ENCODE measurements around the gene PHF21A.
"Not testable (repeated sequence)": the region's sequence is repeated elsewhere in the genome, so short reads cannot be mapped to it uniquely, and the experiment has no call there.

Gene PHF21A

DNA sequence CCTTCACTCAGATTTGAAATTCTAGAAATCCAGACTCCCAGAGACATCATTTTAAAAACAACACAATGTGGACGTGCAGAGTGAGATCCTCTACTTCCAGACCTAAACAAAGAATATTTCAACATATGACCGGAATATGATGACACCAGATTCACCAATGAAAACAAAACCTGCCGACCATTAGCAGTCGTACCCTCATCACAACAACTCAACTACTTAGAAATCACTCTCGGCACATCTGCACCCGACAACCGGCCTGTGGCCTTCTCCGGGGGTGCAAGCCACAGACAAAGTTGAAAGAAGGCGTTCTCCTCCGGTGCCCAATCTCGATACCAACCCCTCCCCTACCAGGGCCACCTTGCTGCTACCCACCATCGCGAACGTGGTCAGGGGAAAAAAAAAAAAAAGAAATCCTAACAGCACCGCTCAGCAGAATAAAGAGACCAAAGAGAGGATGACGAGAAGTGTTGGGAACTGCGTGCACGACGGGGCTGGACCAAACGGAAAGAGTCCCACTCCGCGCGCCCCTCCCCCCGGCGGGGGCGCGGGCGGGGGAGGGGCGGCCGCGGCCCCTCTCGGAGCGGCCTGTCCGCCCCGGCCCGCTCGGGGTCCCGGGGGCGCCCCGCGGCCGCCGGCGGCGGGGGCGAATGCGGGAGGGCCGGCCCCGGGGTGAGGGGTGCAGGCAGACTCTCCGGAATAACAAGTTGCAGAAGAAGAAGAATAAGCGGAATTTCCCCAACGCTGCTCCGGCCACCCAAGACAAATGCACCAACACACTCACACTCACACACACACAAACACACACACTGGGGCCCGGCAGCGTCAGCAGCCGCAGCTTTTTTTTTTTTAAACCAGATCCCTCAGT, 1.7 kb downstream of the PHF21A start:
- DNase-seq: no peak

DNA sequence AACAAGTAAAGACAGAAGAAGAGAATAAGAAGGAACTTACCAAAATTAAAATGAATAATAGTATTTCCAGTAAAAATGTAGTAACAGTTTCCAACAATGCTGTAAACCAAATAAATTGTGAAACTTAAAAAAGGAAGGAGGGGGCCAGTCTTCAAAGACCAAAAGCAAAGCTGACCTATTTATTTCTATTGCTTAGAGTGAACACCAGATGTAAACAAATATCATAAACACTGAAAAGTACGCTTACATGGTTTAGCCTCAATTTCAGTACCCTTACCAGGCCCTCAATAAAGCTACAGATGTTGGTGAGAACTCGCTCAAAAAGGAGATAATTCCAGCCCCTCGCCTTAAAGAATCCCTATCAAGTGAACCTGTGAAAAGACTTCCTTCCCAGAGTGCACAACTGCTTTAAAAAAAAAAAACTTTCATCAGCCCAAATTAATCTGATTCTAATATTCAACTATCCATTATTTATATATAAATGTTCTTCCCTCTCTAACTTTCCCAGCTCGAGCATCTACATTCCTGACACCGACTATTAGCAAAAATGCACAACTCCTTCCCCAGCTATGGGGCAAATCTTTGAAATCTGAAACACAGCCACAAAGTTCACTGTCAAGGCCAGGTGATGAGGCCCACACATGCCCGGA, 2.4 kb downstream of the PHF21A start:
- no peak for DNase-seq

DNA sequence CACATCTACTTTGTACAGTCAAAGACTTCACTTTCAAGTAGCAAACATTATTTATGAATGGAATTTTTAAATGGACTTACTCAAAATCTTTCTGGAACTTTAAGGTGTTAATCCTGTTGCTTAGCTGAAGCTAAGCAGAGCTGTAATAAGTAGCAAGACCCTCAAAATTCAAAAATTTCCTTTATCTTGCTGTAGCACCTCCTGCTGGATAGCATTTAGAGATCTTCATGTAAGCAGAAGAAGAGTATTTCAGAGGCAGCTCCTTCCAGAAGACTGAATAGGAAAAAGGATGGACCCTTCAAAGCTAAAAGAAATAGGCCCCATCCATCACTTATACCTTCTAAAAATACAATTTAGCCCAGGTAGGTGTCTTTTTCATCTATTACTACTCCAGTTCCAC, 3.4 kb downstream of the PHF21A start:
- no peak for DNase-seq

DNA sequence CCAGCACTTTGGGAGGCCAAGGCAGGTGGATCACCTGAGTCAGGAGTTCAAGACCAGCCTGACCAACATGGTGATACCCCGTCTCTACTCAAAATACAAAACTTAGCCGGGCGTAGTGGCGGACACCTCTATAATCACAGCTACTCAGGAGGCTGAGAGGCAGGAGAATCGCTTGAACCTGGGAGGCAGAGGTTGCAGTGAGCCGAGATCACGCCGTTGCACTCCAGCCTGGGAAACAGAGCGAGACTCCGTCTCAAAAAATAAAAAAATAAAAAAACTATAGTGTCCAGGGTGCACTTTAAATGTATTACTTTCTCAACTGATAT, 4.6 kb downstream of the PHF21A start:
- not testable (repeated sequence) for DNase-seq

DNA sequence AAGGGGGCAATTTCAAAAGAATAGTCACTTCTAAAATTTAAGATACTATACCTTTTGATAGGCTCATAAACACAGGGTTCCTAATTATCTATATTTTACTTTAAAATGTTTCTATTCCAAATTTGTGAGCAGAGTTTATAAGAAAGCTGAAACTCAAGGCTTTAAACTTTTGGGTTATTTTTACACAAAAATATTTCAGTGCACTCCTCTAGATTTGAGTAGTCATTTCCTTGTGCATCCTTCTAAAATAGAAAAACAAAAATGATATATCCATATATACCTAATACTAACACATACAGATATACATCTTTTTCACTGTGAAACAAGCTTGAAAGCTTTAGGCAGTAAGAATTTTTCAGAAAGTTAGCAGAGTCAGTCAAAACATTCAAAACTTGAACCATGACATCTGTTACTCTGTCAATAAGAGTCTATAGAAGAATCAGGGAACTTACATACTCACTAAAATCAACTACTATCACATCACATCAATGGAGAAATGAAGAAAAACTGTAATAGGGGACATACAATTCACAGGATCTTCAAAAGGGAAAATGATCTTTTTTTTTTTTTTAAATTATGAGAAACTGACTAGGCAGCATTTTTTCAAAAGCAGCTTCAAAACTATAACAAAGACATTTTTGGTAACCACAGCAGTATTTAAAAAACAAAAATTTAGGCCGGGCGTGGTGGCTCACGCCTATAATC, 5.1 kb downstream of the PHF21A start:
- DNase-seq: no peak

DNA sequence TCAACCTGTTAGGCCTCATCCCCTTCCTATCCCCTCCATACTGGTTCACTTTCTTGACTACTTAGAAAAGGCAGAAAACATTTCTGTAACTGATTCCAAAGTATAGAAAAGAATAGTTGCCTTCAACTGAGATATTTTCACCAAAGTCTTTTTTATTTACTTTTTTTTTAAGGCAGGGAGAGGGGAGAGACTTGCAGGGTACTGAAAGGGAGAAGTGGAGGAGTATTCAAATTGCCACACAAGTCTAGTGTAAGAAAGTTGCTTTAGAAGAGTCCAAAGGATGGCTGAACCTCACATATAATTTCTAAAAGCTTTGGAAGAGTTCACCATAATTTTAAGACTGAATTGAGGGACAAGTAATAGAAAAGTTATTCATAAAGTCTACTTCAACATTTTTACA, 6.3 kb downstream of the PHF21A start:
- no peak for DNase-seq

DNA sequence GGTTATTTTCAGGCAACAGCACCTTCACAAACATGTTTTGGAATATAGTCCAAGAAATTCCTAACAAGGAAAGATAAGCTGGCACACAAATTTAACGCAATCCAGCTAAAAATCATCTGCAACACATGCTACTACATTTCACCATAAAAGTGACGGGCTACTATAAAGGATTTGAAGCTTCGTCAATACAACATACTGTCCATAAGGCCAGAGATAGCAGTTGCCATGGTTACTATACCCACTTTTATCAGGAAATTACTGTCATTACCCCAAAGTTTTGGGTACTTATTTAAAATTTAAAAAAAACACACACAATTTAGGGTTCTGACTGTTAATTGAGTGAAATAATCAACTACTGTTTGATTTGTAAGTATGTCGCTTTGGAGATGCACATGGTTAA, 6.9 kb downstream of the PHF21A start:
- DNase-seq: no peak

DNA sequence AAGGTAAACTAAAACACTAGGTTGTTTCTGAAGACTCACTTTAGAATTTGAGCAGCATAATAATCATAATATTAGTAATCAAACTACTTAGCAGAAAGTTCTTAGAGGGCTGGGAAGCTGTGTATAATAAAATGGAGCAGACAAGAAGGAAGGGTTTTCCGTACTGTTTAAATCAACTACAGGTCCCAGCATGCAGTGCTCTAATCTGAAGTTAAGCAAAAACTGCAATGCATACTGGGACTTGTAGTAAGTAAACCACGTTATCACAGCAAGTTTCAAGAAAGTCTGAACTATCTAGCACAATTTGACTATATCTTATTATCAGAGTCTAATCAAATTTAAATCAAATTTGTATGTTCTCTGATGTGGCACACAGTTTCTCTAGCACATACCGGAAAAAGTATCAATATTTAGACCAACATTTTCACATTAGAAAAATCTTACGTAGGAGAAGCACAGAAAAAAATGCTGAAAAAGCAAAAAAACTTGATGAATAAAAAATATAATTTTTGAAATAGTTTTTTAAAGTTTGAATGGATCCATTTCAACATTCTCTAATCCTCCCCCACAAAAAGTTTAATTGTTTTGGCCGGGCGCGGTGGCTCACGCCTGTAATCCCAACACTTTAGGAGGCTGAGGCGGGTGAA, 8.2 kb downstream of the PHF21A start:
- DNase-seq: no peak

DNA sequence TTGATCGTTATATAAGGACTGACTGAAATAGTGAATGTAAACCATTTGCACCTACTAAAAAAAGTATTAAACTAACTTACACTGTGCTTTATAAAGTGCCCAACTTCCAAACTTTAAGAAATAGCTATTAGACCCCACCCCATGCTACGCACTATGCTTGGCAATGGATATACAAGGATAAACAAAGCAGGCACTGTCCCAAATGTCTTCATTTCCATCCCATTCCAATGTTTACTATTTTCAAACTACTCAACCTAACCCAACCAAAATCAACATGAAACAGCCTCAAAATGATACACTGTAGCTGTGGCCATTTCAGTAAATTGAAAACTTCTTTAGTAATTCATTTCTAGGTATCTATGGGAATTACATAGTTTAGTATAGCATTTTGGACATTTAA, 12.5 kb downstream of the PHF21A start:
- no peak for DNase-seq

DNA sequence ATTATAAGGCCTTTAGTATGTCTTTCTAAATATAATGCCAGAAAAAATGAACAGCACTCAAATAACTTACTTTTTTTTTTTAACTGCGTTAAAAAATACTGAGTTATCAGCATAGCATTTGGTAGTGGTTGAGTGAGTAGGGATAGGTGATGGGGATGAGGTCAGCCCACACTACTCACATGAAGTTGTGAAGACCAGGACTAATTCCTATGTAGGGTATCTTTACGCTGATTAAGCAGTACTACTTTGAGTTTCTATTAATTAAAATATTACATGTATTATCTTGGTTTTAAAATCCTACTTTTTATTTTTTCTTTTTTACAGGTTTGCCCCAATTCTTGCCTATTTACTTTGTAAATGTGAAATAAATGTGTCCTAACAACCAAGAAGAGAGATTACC, 13.5 kb downstream of the PHF21A start:
- no peak for DNase-seq

DNA sequence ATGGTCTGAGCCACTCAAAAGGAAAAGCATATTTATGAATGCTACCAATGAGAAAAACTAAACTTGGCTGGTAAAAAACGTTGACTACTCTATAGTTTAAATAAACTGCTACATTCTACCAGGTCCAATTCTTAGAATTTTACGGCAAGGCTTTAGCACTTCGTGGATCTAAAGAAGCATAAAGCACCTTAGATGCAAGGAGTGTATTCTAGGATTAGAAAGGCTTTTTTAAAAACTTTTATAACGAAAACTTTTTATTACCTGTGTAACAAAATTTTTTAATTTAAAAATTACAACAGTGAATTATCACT, 13.9 kb downstream of the PHF21A start:
- DNase-seq: no peak

DNA sequence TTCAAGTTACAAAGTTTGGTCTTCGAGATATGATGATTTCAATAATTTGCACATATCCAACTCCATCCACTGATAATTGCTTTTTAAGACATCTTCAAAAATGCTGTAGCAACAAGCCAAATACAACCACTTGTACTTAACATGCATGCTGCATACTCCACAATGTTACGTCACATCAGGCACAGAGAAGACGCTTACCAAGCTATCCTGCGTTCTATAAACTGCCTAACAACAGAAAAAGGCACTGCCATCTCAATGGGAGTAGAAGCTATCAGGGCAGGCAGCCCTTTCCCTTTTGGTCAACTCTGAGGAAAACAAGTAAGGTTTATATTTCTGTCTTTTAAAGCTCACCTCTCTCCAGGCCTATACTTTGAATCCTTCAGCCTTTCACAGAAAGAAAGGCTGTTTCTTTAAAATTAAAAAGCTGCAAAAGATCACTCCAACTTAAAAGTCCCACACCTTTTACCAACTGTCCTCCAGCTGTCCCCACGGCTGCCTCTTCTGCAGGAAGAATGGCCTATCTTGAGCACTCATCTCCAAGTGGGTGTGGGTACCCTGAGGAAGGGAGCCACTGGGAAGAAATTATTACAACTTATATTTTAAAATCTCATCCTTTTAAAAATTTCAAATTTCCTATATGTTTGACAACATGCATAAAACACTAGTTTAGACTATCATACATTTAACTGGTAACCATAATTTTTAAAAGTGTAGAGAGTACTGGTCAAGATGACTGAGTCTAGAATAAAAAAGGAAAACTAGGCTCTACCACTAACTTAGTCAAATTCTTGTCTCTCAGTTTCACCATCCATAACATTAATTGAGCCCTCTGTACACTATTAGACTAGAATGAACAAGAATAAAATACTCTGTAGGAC, 14.5 kb downstream of the PHF21A start:
- no peak for DNase-seq

DNA sequence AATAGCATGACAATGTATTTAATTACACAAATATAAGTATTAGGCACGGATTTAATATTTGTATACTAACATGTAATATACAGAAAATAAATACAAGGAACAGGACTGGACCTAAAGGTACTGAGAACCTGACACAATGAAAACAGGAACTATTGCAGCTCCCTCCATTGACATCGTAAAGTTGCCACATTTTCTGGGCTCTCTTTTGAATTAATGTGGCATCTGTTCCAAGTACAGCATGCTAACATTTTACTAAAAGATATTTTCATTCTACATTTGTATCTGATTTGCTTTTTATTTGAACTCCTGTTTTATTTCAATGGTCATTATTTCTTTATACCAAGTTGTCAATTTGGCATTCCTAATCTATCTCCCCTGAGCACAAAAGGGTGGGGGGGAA, 15.3 kb downstream of the PHF21A start:
- no peak for DNase-seq

DNA sequence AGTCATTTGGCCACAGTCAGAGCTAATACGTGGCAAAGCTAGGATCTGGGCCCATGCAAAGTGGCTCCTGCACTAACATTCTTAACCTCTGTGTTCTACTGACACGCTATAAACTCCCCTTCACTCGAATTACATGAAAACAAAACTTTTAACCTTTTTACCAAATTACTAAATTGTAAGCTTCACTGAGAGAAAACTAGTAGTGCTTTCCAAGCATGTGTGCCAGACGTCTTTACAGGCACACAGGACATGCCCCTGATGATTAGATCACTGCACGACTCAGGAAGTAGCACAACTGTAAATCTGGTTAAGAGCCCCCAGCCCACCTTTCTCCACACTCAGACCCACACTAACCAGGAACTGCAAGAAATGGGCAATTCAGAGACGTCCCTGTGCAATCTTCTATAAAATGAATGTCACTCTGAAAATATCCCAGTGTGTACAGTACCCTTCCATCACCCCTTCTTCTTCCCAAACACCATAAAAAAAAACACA, 16.1 kb downstream of the PHF21A start:
- no peak for DNase-seq

DNA sequence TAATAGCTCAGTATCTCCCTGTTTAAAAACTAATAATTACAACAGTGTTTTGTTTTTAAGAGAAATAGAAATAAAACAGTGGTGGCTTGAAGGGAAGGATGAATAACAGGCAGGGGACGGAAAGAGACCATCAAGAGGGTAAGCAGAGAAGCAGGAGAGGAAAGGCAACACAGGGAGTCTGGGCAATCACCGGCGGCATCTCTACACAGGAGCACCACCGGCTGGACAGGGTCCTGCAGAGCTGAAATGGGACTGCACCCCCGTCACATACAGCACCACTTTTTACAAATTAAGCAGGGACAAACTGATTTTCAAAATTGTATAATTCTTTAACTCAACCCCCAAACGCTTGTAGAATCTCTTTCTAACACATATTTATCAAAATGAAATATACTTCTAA, 18.4 kb downstream of the PHF21A start:
- no peak for DNase-seq

DNA sequence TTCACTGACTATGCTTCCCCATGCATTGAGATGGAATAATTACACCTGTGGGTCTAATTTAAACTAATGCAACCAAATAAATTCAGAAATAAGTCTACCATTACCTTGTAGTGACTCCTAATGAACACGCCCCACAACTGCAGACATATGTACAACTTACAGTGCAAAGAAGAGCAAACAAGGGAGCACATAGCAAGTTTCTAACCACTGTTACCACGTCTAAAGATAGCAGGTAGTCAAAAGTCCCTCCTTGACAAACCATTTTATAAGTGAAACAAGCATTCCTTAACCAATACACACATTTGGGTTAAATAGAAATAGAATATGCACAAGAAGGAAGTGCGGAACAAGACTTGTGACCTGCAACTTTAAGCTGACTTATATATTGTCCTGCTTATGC, 20.6 kb downstream of the PHF21A start:
- DNase-seq: no peak

DNA sequence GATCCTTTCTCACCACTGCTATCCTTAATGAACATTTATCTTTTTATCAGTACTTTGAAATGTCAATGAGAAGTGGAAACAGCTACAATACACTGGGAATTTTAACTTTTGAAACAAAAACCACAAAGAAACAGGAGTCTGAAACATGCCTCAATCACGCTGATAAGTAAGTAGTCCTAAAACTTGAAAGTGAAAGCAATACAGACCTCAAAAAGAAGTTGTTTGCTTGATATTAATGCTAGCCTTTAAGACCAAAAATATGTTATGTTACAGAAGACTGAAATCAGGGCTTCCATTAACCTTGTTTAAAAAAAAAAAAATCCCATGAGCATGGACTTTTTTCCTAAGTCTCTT, 21.3 kb downstream of the PHF21A start:
- no peak for DNase-seq

DNA sequence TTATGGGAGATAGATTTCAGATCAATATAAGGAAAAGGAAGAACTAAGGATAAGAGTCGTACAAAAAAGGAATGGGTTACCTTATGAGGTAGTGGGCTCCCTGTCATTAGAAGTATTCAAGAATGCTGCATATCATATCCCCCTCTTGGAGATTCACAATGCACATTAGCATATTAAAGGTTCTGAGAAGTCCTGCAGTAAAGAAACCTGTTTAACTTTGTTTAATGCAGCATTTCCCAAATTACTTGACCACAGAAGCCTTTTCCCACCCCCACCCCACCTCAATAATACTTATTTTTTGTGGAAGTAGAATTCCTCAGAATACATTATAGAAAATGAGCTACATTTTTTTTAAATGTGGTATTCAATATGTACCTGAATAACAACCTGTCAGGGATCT, 30.9 kb downstream of the PHF21A start:
- no peak for DNase-seq

DNA sequence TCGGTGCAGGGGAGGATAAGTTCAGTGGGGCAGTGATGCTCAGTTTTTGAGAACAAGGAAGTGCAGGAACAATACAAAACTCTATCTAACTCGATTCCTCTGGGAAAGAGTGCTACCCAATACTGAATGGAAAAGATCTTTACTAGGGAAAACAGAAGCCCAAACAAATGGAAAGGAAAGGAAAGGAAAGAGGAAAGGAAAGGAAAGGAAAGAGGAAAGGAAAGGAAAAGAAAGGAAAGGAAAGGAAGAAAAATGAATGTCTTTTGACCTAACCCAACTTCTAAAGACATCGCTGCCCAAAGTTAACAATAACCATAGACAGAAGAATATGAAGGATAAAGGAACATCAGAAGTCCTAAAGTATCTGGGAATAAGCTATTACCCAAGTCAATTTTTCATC, 41.6 kb downstream of the PHF21A start:
- no peak for DNase-seq

DNA sequence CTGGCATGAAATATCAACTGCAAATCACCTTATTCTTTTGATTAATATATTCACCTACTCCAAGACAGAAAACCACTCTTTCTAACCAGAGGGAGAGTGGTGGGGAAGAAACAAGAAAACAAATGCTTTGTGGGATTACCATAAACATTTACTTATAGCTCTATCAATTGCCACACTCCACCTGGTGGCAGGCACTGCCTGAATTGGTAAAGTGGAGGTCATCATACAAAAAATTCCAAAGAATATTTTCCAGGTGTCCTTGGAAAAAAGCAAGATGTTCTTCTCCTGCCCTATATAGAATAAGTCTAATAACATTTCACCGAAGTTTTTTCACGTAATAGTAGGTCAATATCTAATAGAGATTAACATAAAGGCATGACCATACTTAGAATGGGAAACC, 45.3 kb downstream of the PHF21A start:
- no peak for DNase-seq

DNA sequence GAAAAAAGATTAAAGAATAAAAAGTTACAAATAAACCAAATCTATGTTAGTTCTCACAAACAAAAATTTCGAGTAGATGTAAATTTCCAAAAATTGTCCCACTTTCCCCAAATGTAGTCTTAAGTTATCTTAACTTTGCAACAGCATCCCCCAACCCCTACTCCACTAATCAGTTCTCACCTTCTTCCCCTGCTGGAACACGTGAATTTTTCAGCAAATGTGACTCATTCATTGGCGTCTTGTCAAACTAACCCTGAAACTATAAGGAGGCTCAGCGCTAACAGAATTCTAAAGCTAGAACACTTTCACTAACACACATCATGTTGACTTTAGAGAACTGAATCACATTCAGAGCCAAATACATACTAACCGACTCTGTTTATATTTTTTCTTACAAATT, 46.1 kb downstream of the PHF21A start:
- DNase-seq: no peak

DNA sequence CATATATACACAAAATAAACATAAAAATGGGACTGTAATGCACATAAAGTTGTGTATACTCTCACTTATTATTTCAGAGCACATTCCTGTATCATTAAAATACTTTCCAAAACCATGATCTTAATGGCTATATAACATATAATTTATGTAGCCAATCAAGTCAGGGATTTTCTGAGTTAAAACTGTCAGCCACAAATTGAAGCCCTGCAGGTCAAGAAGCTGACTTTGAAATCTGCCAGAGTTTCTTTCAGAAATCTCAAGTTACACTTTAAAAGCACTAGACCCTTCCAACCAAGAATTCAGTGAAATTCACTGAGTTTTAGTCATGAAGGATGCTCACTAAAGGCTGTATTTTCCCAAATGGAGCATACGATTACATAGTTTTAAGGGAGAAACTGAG, 47.6 kb downstream of the PHF21A start:
- DNase-seq: no peak

All from NCI-H187 (cell line).